ENCODE data around the gene HSPD1. TPM values are rescaled to one million over a fixed set of nuclear protein-coding genes. Genes with fewer than 3 reads are reported as not detected.

The HSPD1 gene
- total and polyA plus RNA-seq, 2 of the 13 experiments (the other 11 are each of a cell fraction or from before 2014, with no cell fraction given): 685 to 2,610 TPM

DNA sequence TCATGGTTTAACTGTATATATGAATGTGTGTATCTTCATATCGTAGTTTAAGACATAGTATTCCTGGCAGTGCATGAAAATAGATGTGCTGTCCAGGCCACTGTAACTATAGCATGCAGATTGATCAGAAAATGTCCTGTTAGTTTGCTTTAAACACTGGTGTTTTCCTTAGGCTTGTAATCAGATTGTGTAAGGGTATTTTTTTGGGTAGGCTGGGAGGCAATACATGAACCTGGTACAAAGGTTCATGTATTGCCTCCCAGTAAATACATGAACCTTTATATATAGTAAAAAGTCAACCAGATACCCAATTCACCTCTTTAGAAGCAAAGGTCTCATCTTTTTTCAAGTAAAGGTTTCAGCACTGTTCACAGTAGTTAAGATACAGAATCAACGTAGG is 44.7 kb downstream of the HSPD1 start:
- intact Hi-C loops (cut with micrococcal nuclease; ENCODE audit: unreplicated experiment) (loop anchor here (5.0 kb wide), 1 partner anchor 252 kb away; the partner anchor contains the start of gene MARS2), in situ Hi-C loops (cut with HindIII; ENCODE audit: extremely low pct_ligation_motif_present, low pct_unique_long_range_greater_than_20kb) (no loop called here)
- H3K27ac ChIP-seq (ENCODE audit: extremely low read length, insufficient read depth, low read length): peak overlapping the region; percentile 97
- peak overlapping the region; percentile 98 for H3K9ac ChIP-seq (ENCODE audit: insufficient read depth, low read depth, low read length)
- no peaks in the 10 kb centered on the region; the same call in 1 of the 2 replicates for H4K20me1 ChIP-seq (ENCODE audit: insufficient read depth, low read length)
- ChIA-PET POLR2A (interaction anchor here (0.6 to 8.2 kb wide), 4 partner anchors 16 to 45 kb away, joined by 3 to 306 read pairs (median 140); partner anchors contain the start of genes HSPD1, HSPE1 and SF3B1), CTCF (ENCODE audit: low intra/inter-chr PET ratio, low total read pairs) (no interaction called here)
- no TSS peak for BruUV-seq (replicated peaks)
- no peak for ATAC-seq
- H3K4me1 ChIP-seq (ENCODE audit: insufficient read depth, low read length): peaks cover 36% of the 10 kb centered on the region
- peaks cover 64% of the 10 kb centered on the region for H3K79me2 ChIP-seq (ENCODE audit: insufficient read depth, low read length)
- H3K4me3 ChIP-seq (replicated peaks in 1 of 3; ENCODE audit: insufficient read depth in 1 of 3, low read depth in 2 of 3, low read length in 3 of 3): peak overlapping the region; percentile 80 to 96 (median 95)
- no peak for FAIRE-seq
- no peak for DNase-seq (ENCODE audit: low spot score)
- no peaks in the 10 kb centered on the region; a peak in 1 of 5 replicates for H3K27me3 ChIP-seq (ENCODE audit: control insufficient read depth in 1 of 2, insufficient read depth in 2 of 2, low read length in 2 of 2)
- H3K9me3 ChIP-seq (ENCODE audit: low read length): no peaks in the 10 kb centered on the region
- 33% methylated on average over 2 of the region's 2 CpGs for WGBS (ENCODE audit: low lambda C conversion rate)
- peak overlapping the region; percentile 93 for H3K4me2 ChIP-seq (ENCODE audit: low read depth, low read length)
- peaks cover 0 to 11% of the 10 kb centered on the region in 2 experiments; a peak in 3 of 5 replicates for H3K36me3 ChIP-seq (replicated peaks in 1 of 2; ENCODE audit: control insufficient read depth in 1 of 2, insufficient read depth in 2 of 2, low read length in 2 of 2)
- no peak overlapping the region for H2AFZ ChIP-seq (ENCODE audit: low read length)
- TF ChIP-seq, protein P1, sequence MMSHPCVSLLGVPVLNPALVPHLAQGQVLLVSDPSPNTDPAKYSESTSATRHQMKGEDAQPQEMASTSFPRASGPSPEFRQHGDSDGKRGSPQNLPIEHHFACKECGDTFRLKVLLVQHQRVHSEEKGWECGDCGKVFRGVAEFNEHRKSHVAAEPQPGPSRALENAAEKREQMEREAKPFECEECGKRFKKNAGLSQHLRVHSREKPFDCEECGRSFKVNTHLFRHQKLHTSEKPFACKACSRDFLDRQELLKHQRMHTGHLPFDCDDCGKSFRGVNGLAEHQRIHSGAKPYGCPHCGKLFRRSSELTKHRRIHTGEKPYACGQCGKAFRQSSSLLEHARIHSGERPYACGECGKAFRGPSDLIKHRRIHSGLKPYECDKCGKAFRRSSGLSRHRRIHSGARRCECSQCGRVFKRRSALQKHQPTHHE (CRISPR knock-in tag; IDR thresholded peaks at IDR 0.05; ENCODE audit: borderline replicate concordance): no peak
- TF ChIP-seq ZNF629 (CRISPR knock-in tag; conservative IDR thresholded peaks at IDR 0.05): no peak
- no peak for TF ChIP-seq KAT8 (CRISPR knock-in tag; IDR thresholded peaks at IDR 0.05)
- no peak for TF ChIP-seq SRSF4 (IDR thresholded peaks at IDR 0.05; ENCODE audit: low read depth, low read length, poor library complexity, severe bottlenecking)
- TF ChIP-seq JUN (CRISPR knock-in tag; IDR thresholded peaks at IDR 0.05): no peak
- TF ChIP-seq, protein P2, sequence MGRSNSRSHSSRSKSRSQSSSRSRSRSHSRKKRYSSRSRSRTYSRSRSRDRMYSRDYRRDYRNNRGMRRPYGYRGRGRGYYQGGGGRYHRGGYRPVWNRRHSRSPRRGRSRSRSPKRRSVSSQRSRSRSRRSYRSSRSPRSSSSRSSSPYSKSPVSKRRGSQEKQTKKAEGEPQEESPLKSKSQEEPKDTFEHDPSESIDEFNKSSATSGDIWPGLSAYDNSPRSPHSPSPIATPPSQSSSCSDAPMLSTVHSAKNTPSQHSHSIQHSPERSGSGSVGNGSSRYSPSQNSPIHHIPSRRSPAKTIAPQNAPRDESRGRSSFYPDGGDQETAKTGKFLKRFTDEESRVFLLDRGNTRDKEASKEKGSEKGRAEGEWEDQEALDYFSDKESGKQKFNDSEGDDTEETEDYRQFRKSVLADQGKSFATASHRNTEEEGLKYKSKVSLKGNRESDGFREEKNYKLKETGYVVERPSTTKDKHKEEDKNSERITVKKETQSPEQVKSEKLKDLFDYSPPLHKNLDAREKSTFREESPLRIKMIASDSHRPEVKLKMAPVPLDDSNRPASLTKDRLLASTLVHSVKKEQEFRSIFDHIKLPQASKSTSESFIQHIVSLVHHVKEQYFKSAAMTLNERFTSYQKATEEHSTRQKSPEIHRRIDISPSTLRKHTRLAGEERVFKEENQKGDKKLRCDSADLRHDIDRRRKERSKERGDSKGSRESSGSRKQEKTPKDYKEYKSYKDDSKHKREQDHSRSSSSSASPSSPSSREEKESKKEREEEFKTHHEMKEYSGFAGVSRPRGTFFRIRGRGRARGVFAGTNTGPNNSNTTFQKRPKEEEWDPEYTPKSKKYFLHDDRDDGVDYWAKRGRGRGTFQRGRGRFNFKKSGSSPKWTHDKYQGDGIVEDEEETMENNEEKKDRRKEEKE (IDR thresholded peaks at IDR 0.05): no peak
- peak; percentile 52 for TF ChIP-seq CEBPG (CRISPR knock-in tag; IDR thresholded peaks at IDR 0.05)
- TF ChIP-seq IRF2 (CRISPR knock-in tag; IDR thresholded peaks at IDR 0.05): 0 out of 2 replicates have a peak, but pooled peaks have one; percentile 5
- no peak for TF ChIP-seq ZNF563 (CRISPR knock-in tag; IDR thresholded peaks at IDR 0.05)
- no peak for TF ChIP-seq ZNF598 (CRISPR knock-in tag; IDR thresholded peaks at IDR 0.05; ENCODE audit: borderline replicate concordance)
- peak; percentile 43 for TF ChIP-seq MED1 (CRISPR knock-in tag; IDR thresholded peaks at IDR 0.05)
- TF ChIP-seq HNF4A (CRISPR knock-in tag; IDR thresholded peaks at IDR 0.05): peak; percentile 33
- TF ChIP-seq, protein P3, sequence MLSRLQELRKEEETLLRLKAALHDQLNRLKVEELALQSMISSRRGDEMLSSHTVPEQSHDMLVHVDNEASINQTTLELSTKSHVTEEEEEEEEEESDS (CRISPR knock-in tag; IDR thresholded peaks at IDR 0.05; ENCODE audit: borderline replicate concordance): no peak
- no peak for TF ChIP-seq REXO4 (CRISPR knock-in tag; IDR thresholded peaks at IDR 0.05; ENCODE audit: borderline replicate concordance)
- TF ChIP-seq, protein P4, sequence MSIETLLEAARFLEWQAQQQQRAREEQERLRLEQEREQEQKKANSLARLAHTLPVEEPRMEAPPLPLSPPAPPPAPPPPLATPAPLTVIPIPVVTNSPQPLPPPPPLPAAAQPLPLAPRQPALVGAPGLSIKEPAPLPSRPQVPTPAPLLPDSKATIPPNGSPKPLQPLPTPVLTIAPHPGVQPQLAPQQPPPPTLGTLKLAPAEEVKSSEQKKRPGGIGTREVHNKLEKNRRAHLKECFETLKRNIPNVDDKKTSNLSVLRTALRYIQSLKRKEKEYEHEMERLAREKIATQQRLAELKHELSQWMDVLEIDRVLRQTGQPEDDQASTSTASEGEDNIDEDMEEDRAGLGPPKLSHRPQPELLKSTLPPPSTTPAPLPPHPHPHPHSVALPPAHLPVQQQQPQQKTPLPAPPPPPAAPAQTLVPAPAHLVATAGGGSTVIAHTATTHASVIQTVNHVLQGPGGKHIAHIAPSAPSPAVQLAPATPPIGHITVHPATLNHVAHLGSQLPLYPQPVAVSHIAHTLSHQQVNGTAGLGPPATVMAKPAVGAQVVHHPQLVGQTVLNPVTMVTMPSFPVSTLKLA (IDR thresholded peaks at IDR 0.05): no peak
- TF ChIP-seq FOXK1 (CRISPR knock-in tag; IDR thresholded peaks at IDR 0.05; ENCODE audit: borderline replicate concordance, low read depth): no peak
- no peak for TF ChIP-seq ZKSCAN8 (CRISPR knock-in tag; IDR thresholded peaks at IDR 0.05; ENCODE audit: borderline replicate concordance)
- TF ChIP-seq ZNF644 (CRISPR knock-in tag; IDR thresholded peaks at IDR 0.05; ENCODE audit: low read depth): no peak
- no peak for TF ChIP-seq SP2 (CRISPR knock-in tag; IDR thresholded peaks at IDR 0.05)
- no peak for TF ChIP-seq ZC3H13 (CRISPR knock-in tag; IDR thresholded peaks at IDR 0.05)
- TF ChIP-seq ELF4 (CRISPR knock-in tag; IDR thresholded peaks at IDR 0.05; ENCODE audit: borderline replicate concordance): no peak
- TF ChIP-seq EEA1 (CRISPR knock-in tag; IDR thresholded peaks at IDR 0.05; ENCODE audit: borderline replicate concordance): no peak
